ENCODE results near the gene BMP8B.

BMP8B gene

GRCh38 chr1:39717809-39718208 is 70.9 kb downstream of the BMP8B start:
- DNase-seq: no peak

GRCh38 chr1:39713557-39713956 is 75.1 kb downstream of the BMP8B start:
- DNase-seq: no peak

GRCh38 chr1:39711966-39712340 is 76.7 kb downstream of the BMP8B start:
- DNase-seq: no peak

- no peak for DNase-seq
These were observed 77.3 kb downstream of the BMP8B start for GRCh38 chr1:39711104-39711965.

- no peak for DNase-seq
These were observed 81.2 kb downstream of the BMP8B start for GRCh38 chr1:39707506-39707905.
